NCI-H1417 (cell line): ENCODE measurements around the gene INPPL1.
"Not testable (repeated sequence)": the region's sequence is repeated elsewhere in the genome, so short reads cannot be mapped to it uniquely, and the experiment has no call there.

Experiments
- DNase-seq, 3 experiments: peaks; one replicate each; lab custom pipeline; 2025; lab: John Stamatoyannopoulos, UW

INPPL1 gene

GRCh38 chr11:72244060-72244360 lies 19.4 kb downstream of the INPPL1 start, which contains the start of gene PHOX2A:
PHOX2A (minus strand) TSS chr11:72244176; CDS start chr11:72244004, 172 bp downstream.
- DNase-seq, result no peak

- DNase-seq, result no peak
Measured at GRCh38 chr11:72244361-72245262, 20.0 kb downstream of the INPPL1 start.

GRCh38 chr11:72245263-72245816 lies 20.8 kb downstream of the INPPL1 start:
- DNase-seq, result no peak

GRCh38 chr11:72247584-72247983 lies 23.0 kb downstream of the INPPL1 start:
- DNase-seq, result no peak

- DNase-seq, result no peak
Measured at GRCh38 chr11:72249961-72250360, 25.4 kb downstream of the INPPL1 start.

- DNase-seq, result no peak
Measured at GRCh38 chr11:72250661-72251464, 26.3 kb downstream of the INPPL1 start.

- DNase-seq, result no peak
Measured at GRCh38 chr11:72251614-72252013, 27.0 kb downstream of the INPPL1 start.

- no peak for DNase-seq
Measured at GRCh38 chr11:72253392-72253791, 28.8 kb downstream of the INPPL1 start.

GRCh38 chr11:72254299-72254993 lies 29.9 kb downstream of the INPPL1 start:
- DNase-seq, result no peak

GRCh38 chr11:72257570-72257969 lies 33.0 kb downstream of the INPPL1 start:
- DNase-seq, result no peak

- no peak for DNase-seq
Measured at GRCh38 chr11:72259490-72259889, 34.9 kb downstream of the INPPL1 start.

GRCh38 chr11:72260574-72260973 lies 36.0 kb downstream of the INPPL1 start:
- DNase-seq, result no peak

- no peak for DNase-seq
Measured at GRCh38 chr11:72263361-72263760, 38.8 kb downstream of the INPPL1 start.

- DNase-seq, result no peak
Measured at GRCh38 chr11:72265951-72266350, 41.4 kb downstream of the INPPL1 start.

GRCh38 chr11:72266960-72267359 lies 42.4 kb downstream of the INPPL1 start:
- not testable (repeated sequence) for DNase-seq

GRCh38 chr11:72267956-72268617 lies 43.5 kb downstream of the INPPL1 start:
- peak in 1 of 3 experiments; percentile 43 for DNase-seq

- no peak for DNase-seq
Measured at GRCh38 chr11:72271980-72272379, 47.4 kb downstream of the INPPL1 start.

GRCh38 chr11:72274435-72274834 lies 49.9 kb downstream of the INPPL1 start:
- DNase-seq, result no peak

- DNase-seq, result no peak
Measured at GRCh38 chr11:72278905-72279304, 54.3 kb downstream of the INPPL1 start.

- DNase-seq, result no peak
Measured at GRCh38 chr11:72280037-72280436, 55.5 kb downstream of the INPPL1 start.

GRCh38 chr11:72280726-72281315 lies 56.3 kb downstream of the INPPL1 start:
- DNase-seq, result no peak
